ENCODE results near the gene DAB2IP. TPM values are rescaled to one million over a fixed set of nuclear protein-coding genes. Genes with fewer than 3 reads are reported as not detected.

DAB2IP gene
- polyA plus RNA-seq, 1 donor from 2014 or later = 17.3 TPM

DNA sequence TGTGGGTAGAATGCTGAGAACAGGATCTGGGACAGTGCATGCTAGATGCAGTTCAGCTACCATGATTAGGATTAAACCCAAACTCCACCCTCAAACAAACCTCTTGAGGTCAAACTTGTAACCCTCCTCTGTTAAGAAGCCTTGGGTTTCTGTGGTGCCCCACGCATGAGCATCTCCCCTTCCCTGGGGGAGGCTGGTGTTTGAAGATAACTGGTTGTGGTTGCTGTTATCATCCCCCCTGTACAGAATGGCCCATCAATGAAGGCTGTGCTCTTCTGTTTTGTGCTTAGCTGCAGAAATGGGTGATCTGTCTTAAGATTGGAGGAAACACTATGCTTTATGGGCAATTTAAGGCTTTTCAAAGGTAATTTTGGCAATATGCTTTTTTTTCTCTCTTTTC lies 4.4 kb upstream of the DAB2IP start:
- Histone ChIP-seq H3K4me3 (ENCODE audit: low read length) (no peak overlapping the region), H3K9me3 (ENCODE audit: low read length) (no peaks in the 10 kb centered on the region), H3K27me3 (ENCODE audit: insufficient read depth, low read depth, low read length) (peaks cover 10% of the 10 kb centered on the region), H4K20me1 (ENCODE audit: insufficient read depth) (no peaks in the 10 kb centered on the region), H3K4me2 (ENCODE audit: low read length) (no peak overlapping the region), H2AFZ (ENCODE audit: low read depth, low read length) (no peak overlapping the region), H3K9ac (ENCODE audit: low read length) (no peak overlapping the region), H3F3A (ENCODE audit: insufficient read depth, low read length, poor library complexity, severe bottlenecking) (no peaks in the 10 kb centered on the region), H3K9me2 (ENCODE audit: insufficient read depth, low read length) (no peaks in the 10 kb centered on the region), H3K79me2 (replicated peaks; ENCODE audit: insufficient read depth, low read length) (no peaks in the 10 kb centered on the region), H3K27ac (ENCODE audit: low read length) (no peak overlapping the region), H3K36me3 (ENCODE audit: insufficient read depth, low read length) (no peaks in the 10 kb centered on the region)
- no peak for TF ChIP-seq RAD21 (conservative IDR thresholded peaks at IDR 0.05)
- TF ChIP-seq TAF1 (IDR thresholded peaks at IDR 0.05; ENCODE audit: low read depth) = no peak
- TF ChIP-seq EZH2 (IDR thresholded peaks at IDR 0.05; ENCODE audit: borderline replicate concordance, insufficient read depth, low read length, poor library complexity, severe bottlenecking) = no peak
- TF ChIP-seq, protein P1, sequence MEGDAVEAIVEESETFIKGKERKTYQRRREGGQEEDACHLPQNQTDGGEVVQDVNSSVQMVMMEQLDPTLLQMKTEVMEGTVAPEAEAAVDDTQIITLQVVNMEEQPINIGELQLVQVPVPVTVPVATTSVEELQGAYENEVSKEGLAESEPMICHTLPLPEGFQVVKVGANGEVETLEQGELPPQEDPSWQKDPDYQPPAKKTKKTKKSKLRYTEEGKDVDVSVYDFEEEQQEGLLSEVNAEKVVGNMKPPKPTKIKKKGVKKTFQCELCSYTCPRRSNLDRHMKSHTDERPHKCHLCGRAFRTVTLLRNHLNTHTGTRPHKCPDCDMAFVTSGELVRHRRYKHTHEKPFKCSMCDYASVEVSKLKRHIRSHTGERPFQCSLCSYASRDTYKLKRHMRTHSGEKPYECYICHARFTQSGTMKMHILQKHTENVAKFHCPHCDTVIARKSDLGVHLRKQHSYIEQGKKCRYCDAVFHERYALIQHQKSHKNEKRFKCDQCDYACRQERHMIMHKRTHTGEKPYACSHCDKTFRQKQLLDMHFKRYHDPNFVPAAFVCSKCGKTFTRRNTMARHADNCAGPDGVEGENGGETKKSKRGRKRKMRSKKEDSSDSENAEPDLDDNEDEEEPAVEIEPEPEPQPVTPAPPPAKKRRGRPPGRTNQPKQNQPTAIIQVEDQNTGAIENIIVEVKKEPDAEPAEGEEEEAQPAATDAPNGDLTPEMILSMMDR (IDR thresholded peaks at IDR 0.05; ENCODE audit: poor library complexity, severe bottlenecking) = no peak
- TF ChIP-seq SMC3 (conservative IDR thresholded peaks at IDR 0.05; ENCODE audit: poor library complexity) = no peak
- no peak for TF ChIP-seq MXI1 (conservative IDR thresholded peaks at IDR 0.05; ENCODE audit: poor library complexity, severe bottlenecking)
- TF ChIP-seq, protein P2, sequence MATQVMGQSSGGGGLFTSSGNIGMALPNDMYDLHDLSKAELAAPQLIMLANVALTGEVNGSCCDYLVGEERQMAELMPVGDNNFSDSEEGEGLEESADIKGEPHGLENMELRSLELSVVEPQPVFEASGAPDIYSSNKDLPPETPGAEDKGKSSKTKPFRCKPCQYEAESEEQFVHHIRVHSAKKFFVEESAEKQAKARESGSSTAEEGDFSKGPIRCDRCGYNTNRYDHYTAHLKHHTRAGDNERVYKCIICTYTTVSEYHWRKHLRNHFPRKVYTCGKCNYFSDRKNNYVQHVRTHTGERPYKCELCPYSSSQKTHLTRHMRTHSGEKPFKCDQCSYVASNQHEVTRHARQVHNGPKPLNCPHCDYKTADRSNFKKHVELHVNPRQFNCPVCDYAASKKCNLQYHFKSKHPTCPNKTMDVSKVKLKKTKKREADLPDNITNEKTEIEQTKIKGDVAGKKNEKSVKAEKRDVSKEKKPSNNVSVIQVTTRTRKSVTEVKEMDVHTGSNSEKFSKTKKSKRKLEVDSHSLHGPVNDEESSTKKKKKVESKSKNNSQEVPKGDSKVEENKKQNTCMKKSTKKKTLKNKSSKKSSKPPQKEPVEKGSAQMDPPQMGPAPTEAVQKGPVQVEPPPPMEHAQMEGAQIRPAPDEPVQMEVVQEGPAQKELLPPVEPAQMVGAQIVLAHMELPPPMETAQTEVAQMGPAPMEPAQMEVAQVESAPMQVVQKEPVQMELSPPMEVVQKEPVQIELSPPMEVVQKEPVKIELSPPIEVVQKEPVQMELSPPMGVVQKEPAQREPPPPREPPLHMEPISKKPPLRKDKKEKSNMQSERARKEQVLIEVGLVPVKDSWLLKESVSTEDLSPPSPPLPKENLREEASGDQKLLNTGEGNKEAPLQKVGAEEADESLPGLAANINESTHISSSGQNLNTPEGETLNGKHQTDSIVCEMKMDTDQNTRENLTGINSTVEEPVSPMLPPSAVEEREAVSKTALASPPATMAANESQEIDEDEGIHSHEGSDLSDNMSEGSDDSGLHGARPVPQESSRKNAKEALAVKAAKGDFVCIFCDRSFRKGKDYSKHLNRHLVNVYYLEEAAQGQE (IDR thresholded peaks at IDR 0.05; ENCODE audit: borderline replicate concordance) = no peak
- no peak for TF ChIP-seq POLR2AphosphoS5 (IDR thresholded peaks at IDR 0.05)

DNA sequence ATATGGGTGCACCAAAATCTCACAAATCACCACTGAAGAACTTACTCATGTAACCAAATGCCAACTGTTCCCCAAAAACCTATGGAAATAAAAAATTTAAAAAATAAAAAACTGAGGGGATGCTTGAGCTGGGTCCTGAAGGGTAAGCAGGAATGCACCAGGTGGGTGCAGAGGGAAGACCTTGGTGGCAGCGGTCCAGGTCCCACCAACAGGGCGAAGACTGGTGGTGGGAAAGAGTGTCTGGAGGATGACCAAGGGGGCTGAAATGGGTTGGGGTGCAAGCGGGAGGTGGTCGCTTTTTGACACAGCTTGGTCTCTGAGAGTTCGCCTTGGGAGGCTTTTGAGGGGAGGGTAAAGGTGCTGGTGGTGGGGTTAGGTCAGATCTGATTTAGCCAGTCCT lies 3.3 kb upstream of the DAB2IP start:
- no peaks in the 10 kb centered on the region for H3F3A ChIP-seq (ENCODE audit: insufficient read depth, low read length, poor library complexity, severe bottlenecking)
- no peak overlapping the region for H3K27ac ChIP-seq (ENCODE audit: low read length)
- H3K9ac ChIP-seq (ENCODE audit: low read length) = no peak overlapping the region
- no peak overlapping the region for H3K4me2 ChIP-seq (ENCODE audit: low read length)
- TF ChIP-seq MXI1 (conservative IDR thresholded peaks at IDR 0.05; ENCODE audit: poor library complexity, severe bottlenecking) (no peak), RAD21 (conservative IDR thresholded peaks at IDR 0.05) (no peak), TAF1 (IDR thresholded peaks at IDR 0.05; ENCODE audit: low read depth) (no peak), SMC3 (conservative IDR thresholded peaks at IDR 0.05; ENCODE audit: poor library complexity) (no peak), POLR2AphosphoS5 (IDR thresholded peaks at IDR 0.05) (no peak), EZH2 (IDR thresholded peaks at IDR 0.05; ENCODE audit: borderline replicate concordance, insufficient read depth, low read length, poor library complexity, severe bottlenecking) (no peak), EP300 (conservative IDR thresholded peaks at IDR 0.05; ENCODE audit: poor library complexity, severe bottlenecking) (no peak)
- TF ChIP-seq, protein P1 (IDR thresholded peaks at IDR 0.05; ENCODE audit: poor library complexity, severe bottlenecking) = no peak
- TF ChIP-seq, protein P2 (IDR thresholded peaks at IDR 0.05; ENCODE audit: borderline replicate concordance) = no peak
- H2AFZ ChIP-seq (ENCODE audit: low read depth, low read length) = no peak overlapping the region
- peaks cover 17% of the 10 kb centered on the region for H3K27me3 ChIP-seq (ENCODE audit: insufficient read depth, low read depth, low read length)
- H3K9me2 ChIP-seq (ENCODE audit: insufficient read depth, low read length) = no peaks in the 10 kb centered on the region
- H3K9me3 ChIP-seq (ENCODE audit: low read length) = no peaks in the 10 kb centered on the region
- H3K79me2 ChIP-seq (replicated peaks; ENCODE audit: insufficient read depth, low read length) = no peaks in the 10 kb centered on the region
- no peak overlapping the region for H3K4me3 ChIP-seq (ENCODE audit: low read length)
- no peaks in the 10 kb centered on the region for H4K20me1 ChIP-seq (ENCODE audit: insufficient read depth)
- H3K36me3 ChIP-seq (ENCODE audit: insufficient read depth, low read length) = no peaks in the 10 kb centered on the region

Data from neural cell (in vitro differentiated cells).